ENCODE measurements around the gene CEP85. TPM values are rescaled to one million over a fixed set of nuclear protein-coding genes. Genes with fewer than 3 reads are reported as not detected.
A peak's percentile ranks its signal among the peaks of the same experiment; 100 is the strongest.

The CEP85 gene
- total RNA-seq, 1 donor from 2014 or later = 107 TPM

GRCh38 chr1:26315874-26316850, 82.2 kb downstream of the CEP85 start:
- no peak for DNase-seq

GRCh38 chr1:26317146-26317545, 83.1 kb downstream of the CEP85 start:
- no peak for DNase-seq

DNA sequence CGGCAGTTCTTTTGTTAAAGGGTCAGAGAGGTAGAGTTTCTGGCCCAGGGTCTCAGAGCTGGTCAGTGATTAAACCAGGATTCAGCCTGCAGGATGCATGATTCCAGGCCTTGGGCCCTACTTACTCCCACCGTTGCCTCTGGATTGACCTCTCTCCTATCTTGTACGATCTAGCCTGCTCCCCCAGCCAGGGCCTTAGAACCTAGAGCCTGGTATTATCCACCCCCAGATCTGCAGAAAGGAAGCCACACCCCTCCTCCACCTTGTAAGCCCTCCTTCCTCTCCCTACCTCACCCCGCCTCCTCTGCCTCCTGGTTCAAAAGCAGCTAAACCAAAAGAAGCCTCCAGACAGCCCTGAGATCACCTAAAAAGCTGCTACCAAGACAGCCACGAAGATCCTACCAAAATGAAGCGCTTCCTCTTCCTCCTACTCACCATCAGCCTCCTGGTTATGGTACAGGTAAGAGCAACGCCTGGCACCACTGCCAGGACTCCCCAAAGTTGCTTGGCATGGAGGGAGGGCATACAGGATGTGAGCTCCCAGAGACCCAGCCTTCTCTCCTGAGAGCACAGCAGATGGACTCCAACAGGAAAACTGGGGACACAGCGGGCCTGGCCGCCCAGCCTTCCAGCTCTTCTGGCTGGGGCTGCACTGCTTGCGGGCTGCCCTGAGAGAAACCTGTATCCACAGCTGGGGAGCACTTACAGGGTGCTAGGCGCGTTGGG, 83.8 kb downstream of the CEP85 start, which contains the start of gene CD52:
CD52 (plus strand) TSS at position 347 of the 726 bp plus-strand sequence; CDS start at position 407, 60 bp downstream.
- DNase-seq = no peak

DNA sequence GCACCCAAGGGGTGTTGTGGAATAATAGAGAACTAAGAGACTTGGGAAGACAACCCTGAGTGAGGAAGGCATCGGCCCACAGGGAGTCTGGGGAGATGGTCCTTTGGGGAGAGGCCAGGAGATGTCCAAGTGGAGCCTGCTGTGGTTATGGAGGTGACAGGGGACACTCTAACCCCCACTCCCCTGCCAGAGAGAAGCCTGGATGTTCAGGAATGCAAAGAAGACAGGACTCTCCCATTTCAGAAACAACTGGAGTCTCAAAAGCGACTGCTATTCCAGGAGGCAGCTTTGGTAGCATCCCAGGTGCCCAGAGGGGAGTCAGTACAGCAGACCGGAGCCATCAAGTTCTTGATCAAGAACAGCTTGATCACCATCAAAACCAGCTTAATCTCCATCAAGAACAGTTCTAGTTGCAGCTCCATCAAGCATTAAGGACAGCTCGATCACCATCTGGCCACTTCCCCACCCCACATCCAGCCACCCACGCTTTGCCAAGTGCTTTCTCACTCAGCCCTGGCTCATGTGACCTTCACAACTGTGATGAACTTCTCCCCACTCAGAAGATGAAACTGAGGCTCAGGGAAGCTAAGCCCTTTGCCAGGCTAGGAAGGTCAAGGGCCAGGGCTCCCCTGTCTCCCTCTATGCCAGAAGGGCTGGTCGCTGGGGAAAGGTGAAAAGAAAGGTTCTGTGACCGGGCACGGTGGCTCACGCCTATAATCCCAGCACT, 84.5 kb downstream of the CEP85 start:
- no peak for DNase-seq

DNA sequence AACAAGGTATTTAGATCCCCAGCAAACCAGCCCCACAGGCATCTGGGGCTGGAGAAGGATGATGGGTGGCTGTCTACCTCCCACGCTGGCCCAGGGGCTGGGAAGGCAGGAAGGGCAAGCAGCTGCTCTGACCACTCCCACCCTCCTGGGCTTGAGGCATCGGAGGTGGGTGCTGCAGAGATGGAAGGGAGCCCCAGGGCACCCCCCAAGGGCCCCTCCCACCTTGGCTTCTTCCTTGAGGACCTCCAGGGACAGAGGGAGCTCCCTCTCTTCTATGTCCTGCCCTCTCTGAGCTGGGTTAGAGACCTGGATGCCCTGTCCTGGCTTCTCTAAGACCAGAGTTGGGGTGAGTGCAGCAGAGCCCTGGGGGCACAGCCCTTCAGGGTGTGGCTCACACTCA, 86.9 kb downstream of the CEP85 start:
- DNase-seq = no peak

DNA sequence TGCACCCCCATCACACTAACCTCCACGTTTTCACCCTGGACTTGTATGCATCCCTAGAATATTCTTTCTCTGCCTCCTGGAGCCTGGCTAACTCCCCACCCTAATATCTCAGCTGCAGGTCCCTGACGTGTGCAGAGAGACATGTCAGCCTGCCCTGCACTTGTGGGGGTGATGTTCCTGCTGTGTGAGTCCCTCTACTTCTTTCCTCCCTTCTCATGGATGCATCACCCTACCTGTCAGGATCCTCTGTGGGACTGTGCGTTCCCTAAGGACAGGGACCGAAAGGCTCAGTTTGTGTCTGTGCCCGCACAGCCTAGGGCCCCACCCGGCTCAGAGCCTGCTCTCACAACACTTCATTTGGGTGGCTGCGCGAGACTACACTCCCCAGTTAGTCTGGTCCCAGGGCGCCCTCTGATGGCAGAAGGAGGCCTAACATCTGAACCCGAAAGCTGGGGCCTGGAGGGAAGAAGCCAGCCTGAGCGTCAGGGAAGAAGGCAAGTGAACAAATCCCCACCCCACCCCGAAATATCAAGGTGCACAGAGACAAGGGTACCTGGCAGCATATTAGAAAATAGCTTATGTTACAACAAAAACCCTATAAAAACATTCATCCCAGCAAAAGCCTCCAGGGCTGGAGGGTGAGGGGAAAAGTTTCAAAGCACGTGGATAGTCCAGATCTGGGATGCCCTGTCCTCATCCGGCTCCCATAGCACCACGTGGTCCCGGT, 87.5 kb downstream of the CEP85 start:
- DNase-seq = peak; percentile 95

- no peak for DNase-seq
These were observed 88.0 kb downstream of the CEP85 start for GRCh38 chr1:26322042-26322331.

GRCh38 chr1:26323382-26323781, 89.4 kb downstream of the CEP85 start:
- DNase-seq = no peak

- no peak for DNase-seq
These were observed 90.5 kb downstream of the CEP85 start for GRCh38 chr1:26324550-26324949.

DNA sequence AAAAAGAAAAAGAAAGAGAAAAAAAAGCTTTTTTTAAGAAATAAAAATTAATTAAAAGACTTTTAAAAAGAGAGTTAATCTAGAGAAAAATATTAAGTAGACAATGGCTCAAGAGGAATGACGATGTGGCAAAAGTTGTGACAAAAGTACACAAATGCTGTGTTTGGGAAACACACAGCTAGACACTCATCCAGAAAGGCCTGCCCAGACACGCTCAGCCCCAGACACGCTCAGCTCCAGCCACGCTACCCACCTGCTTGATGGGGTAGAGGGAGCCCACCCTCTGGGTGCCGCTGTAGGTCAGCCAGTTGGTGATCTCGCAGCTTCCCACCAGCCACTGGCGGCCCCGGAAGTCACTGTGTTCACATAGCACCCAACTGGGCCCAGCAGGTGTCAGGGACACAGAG, 94.0 kb downstream of the CEP85 start:
- DNase-seq = peak; percentile 22

Other genes starting within 250 kb of the CEP85 start
- 20.2 TPM for gene PAFAH2, start 236.1 kb upstream of the CEP85 start, total RNA-seq
- 5.4 TPM for gene EXTL1, start 212.4 kb upstream of the CEP85 start, total RNA-seq
- gene SLC30A2, start 188.1 kb upstream of the CEP85 start, total RNA-seq = 1.2 TPM
- gene TRIM63, start 166.6 kb upstream of the CEP85 start, total RNA-seq = 64.5 TPM
- gene PDIK1L, start 122.4 kb upstream of the CEP85 start, total RNA-seq = 11.7 TPM
- gene FAM110D, start 75.1 kb upstream of the CEP85 start, total RNA-seq = 1.5 TPM
- not detected for gene C1orf232, start 65.2 kb upstream of the CEP85 start, total RNA-seq
- 15.8 TPM for gene ZNF593, start 64.3 kb upstream of the CEP85 start, total RNA-seq
- gene ZNF593OS, start 62.4 kb upstream of the CEP85 start, total RNA-seq = not detected
- gene CNKSR1, start 56.7 kb upstream of the CEP85 start, total RNA-seq = 13.0 TPM
- not detected for gene CATSPER4, start 43.6 kb upstream of the CEP85 start, total RNA-seq
- 7.7 TPM for gene SH3BGRL3, start 45.9 kb downstream of the CEP85 start, total RNA-seq
- gene UBXN11, start 72.4 kb downstream of the CEP85 start, total RNA-seq = 7.8 TPM
- gene CD52, start 83.8 kb downstream of the CEP85 start, total RNA-seq = not detected
- gene CRYBG2, start 119.9 kb downstream of the CEP85 start, total RNA-seq = 13.7 TPM
- not detected for gene ZNF683, start 138.6 kb downstream of the CEP85 start, total RNA-seq
- gene LIN28A, start 176.6 kb downstream of the CEP85 start, total RNA-seq = not detected
- gene DHDDS, start 198.1 kb downstream of the CEP85 start, total RNA-seq = 30.8 TPM
- 358 TPM for gene HMGN2, start 238.2 kb downstream of the CEP85 start, total RNA-seq

Data from tongue (tissue), 2 donors.